Testis (tissue), 3 donors: ENCODE measurements around the gene LRIT2. TPM values are rescaled to one million over a fixed set of nuclear protein-coding genes. Genes with fewer than 3 reads are reported as not detected.

Source experiments
- DNase-seq: peaks from one replicate; pipeline ENCODE4 v3.0.0-alpha.2; 2019
- H3K27ac ChIP-seq, 2 donors: fragments of 200-600 bp; sonication (generic); one replicate each; pipeline ENCODE4 v1.5.1; 2019
- H3K27me3 ChIP-seq: fragments of 200-600 bp; sonication (generic); one replicate; pipeline ENCODE4 v1.5.1; 2019
- H3K36me3 ChIP-seq: fragments of 200-600 bp; sonication (generic); one replicate; pipeline ENCODE4 v1.5.1; 2017; ENCODE audit warnings: low read depth; ENCODE audit errors: missing control alignments
- H3K4me1 ChIP-seq: fragments of 200-600 bp; sonication (generic); one replicate; pipeline ENCODE4 v1.5.1; 2019
- H3K4me3 ChIP-seq, 2 donors: fragments of 200-600 bp; sonication (generic); one replicate each; pipeline ENCODE4 v1.5.1; 2017 to 2019
- H3K9me3 ChIP-seq: fragments of 200-600 bp; sonication (generic); one replicate; pipeline ENCODE4 v1.5.1; 2017
- CTCF ChIP-seq, 3 experiments: fragments of 450-650 bp in 2 of 3; fragments of 200-600 bp in 1 of 3; sonication (generic) in 1 of 3; IDR thresholded peaks; one replicate each; pipeline ENCODE4 v1.5.1; 2016 to 2019; ENCODE audit warnings: antibody characterized with exemption in 3 of 3, mild to moderate bottlenecking in 2 of 3, moderate library complexity in 1 of 3
- POLR2A ChIP-seq: fragments of 450-650 bp; IDR thresholded peaks from one replicate; pipeline ENCODE4 v1.6.1; 2017; ENCODE audit warnings: antibody characterized with exemption, mild to moderate bottlenecking, moderate library complexity
- WGBS, 2 donors: methylation state at CpG; one replicate each; pipeline ENCODE4 v1.1.5; 2018; 5-methylcytosine and 5-hydroxymethylcytosine counted together
- intact Hi-C: fragments of 100-400 bp; cut with DNase I; formaldehyde crosslinking; loops from one replicate; pipeline ENCODE4 v1.15.1; 2023; ENCODE audit warnings: low total_unique reads
- polyA plus RNA-seq: library from polyadenylated mRNA; stranded (reverse); fragments of 350-450 nt; fragmentation: Illumina TruSeq; extraction: RNeasy Lipid Tissue Mini Kit (QIAGEN cat#74804); gene quantifications from one replicate; pipeline ENCODE4 v1.2.3, GENCODE V29; 2014; ENCODE audit warnings: low read depth, low replicate concordance; ENCODE audit not compliant: insufficient read depth
- total RNA-seq, 2 donors: library from RNA; depleted of rRNA; stranded (reverse); fragments of >200 nt; gene quantifications; one replicate each; pipeline ENCODE4 v1.2.3, GENCODE V29; 2016

The LRIT2 gene
- total and polyA plus RNA-seq, 3 donors from 2014 or later: 0.12 to 0.20 TPM; not detected in 1

- Histone ChIP-seq H3K4me3 (no peak overlapping the region), H3K27ac (no peak overlapping the region), H3K36me3 (no peaks in the 10 kb centered on the region), H3K4me1 (no peaks in the 10 kb centered on the region), H3K9me3 (no peaks in the 10 kb centered on the region), H3K27me3 (no peaks in the 10 kb centered on the region)
- TF ChIP-seq POLR2A (no peak), CTCF (IDR thresholded peaks at IDR 0.05) (no peak)
- intact Hi-C loops: loop anchor here (5.0 kb wide), 1 partner anchor 33 kb away; no protein-coding TSS in a partner anchor
- DNase-seq: no peak
- WGBS, 2 donors: 90 to 97% methylated on average over 4 of the region's 4 CpGs
These were observed 8.6 kb upstream of the LRIT2 start for GRCh38 chr10:84233940-84234339.

GRCh38 chr10:84232376-84232775 is 7.0 kb upstream of the LRIT2 start:
- H3K4me1 ChIP-seq: no peaks in the 10 kb centered on the region
- no peaks in the 10 kb centered on the region for H3K27me3 ChIP-seq
- no peak overlapping the region for H3K27ac ChIP-seq
- no peaks in the 10 kb centered on the region for H3K9me3 ChIP-seq
- no peak overlapping the region for H3K4me3 ChIP-seq
- intact Hi-C loops: loop anchor here (5.0 kb wide), 1 partner anchor 35 kb away; no protein-coding TSS in a partner anchor
- H3K36me3 ChIP-seq: no peaks in the 10 kb centered on the region
- 87 to 89% methylated on average over 5 to 10 of the region's 10 CpGs for WGBS, 2 donors
- TF ChIP-seq POLR2A: no peak
- no peak for TF ChIP-seq CTCF (IDR thresholded peaks at IDR 0.05)
- DNase-seq: no peak

- intact Hi-C loops: loop anchor here (5.0 kb wide), 1 partner anchor 37 kb away; no protein-coding TSS in a partner anchor
- H3K27ac ChIP-seq: no peak overlapping the region
- H3K36me3 ChIP-seq: no peaks in the 10 kb centered on the region
- H3K27me3 ChIP-seq: no peaks in the 10 kb centered on the region
- H3K4me1 ChIP-seq: no peaks in the 10 kb centered on the region
- DNase-seq: no peak
- 75 to 90% methylated on average over 1 of the region's 1 CpG for WGBS, 2 donors
- no peak overlapping the region for H3K4me3 ChIP-seq
- no peak for TF ChIP-seq CTCF (IDR thresholded peaks at IDR 0.05)
- TF ChIP-seq POLR2A: no peak
- H3K9me3 ChIP-seq: no peaks in the 10 kb centered on the region
These were observed 5.0 kb upstream of the LRIT2 start for GRCh38 chr10:84230359-84230758.

GRCh38 chr10:84227810-84228209 is 2.5 kb upstream of the LRIT2 start:
- Histone ChIP-seq H3K4me3 (no peak overlapping the region), H3K4me1 (no peaks in the 10 kb centered on the region), H3K9me3 (no peaks in the 10 kb centered on the region), H3K27me3 (no peaks in the 10 kb centered on the region), H3K36me3 (no peaks in the 10 kb centered on the region), H3K27ac (no peak overlapping the region)
- WGBS, 2 donors: 77 to 83% methylated on average over 4 of the region's 4 CpGs
- intact Hi-C loops: no loop called here
- TF ChIP-seq POLR2A: no peak
- no peak for TF ChIP-seq CTCF (IDR thresholded peaks at IDR 0.05)
- no peak for DNase-seq

- no peak for TF ChIP-seq POLR2A
- TF ChIP-seq CTCF (IDR thresholded peaks at IDR 0.05): no peak
- no peaks in the 10 kb centered on the region for H3K36me3 ChIP-seq
- intact Hi-C loops: no loop called here
- H3K27ac ChIP-seq: no peak overlapping the region
- DNase-seq: no peak
- no peaks in the 10 kb centered on the region for H3K4me1 ChIP-seq
- H3K4me3 ChIP-seq: no peak overlapping the region
- H3K9me3 ChIP-seq: no peaks in the 10 kb centered on the region
- no peaks in the 10 kb centered on the region for H3K27me3 ChIP-seq
- WGBS, 2 donors: 71 to 88% methylated on average over 3 of the region's 3 CpGs
These were observed 1.3 kb upstream of the LRIT2 start for GRCh38 chr10:84226616-84227015.
